Right lobe of liver (tissue), 4 donors: ENCODE measurements around the gene ZNF280A.

Source experiments
- CTCF ChIP-seq, 4 donors: fragments of 200-600 bp in 3 of 4; fragments of 450-650 bp in 1 of 4; IDR thresholded peaks; one replicate each; pipeline versions ENCODE4 v1.5.1 to v1.8.0; 2016 to 2022; ENCODE audit warnings: antibody characterized with exemption in 4 of 4, mild to moderate bottlenecking in 2 of 4
- POLR2A ChIP-seq: fragments of 450-650 bp; IDR thresholded peaks from one replicate; pipeline ENCODE4 v1.6.1; 2017; ENCODE audit warnings: antibody characterized with exemption, mild to moderate bottlenecking
- donor health status: DM: no; HTN: no; CAD: no.
- donor health status: DM: no; HTN: no; CAD: no.
- donor health status: DM: no; HTN: yes; CAD: no.

- TF ChIP-seq CTCF (IDR thresholded peaks at IDR 0.05): no peak
- TF ChIP-seq POLR2A: no peak
Measured at GRCh38 chr22:22556995-22557925, 37.2 kb upstream of the ZNF280A start.
